Measurements from ENCODE around the gene HDAC2.

DNA sequence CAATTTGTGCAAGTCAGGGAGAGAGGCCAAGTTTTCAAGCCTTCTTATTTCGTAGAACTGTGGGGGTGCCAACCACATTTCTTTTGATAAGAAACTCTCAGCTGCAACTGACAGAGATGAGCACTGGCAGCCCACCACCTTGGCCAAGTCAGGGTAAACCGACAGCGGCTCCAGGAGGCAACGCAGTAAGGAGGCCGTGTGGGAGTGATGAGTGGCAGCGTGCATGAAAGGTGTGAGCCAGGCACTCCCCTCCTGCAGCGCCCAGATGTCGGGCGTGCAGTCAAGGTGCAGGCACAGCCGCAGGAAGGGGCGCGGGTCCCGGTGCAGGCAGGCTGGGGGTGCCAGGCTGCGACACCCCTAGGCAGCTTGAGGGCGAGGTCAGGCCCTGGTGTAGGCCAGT is 49.2 kb upstream of the HDAC2 start:
- no peak for TF ChIP-seq POLR2A (IDR thresholded peaks at IDR 0.05)
- TF ChIP-seq, protein P1, sequence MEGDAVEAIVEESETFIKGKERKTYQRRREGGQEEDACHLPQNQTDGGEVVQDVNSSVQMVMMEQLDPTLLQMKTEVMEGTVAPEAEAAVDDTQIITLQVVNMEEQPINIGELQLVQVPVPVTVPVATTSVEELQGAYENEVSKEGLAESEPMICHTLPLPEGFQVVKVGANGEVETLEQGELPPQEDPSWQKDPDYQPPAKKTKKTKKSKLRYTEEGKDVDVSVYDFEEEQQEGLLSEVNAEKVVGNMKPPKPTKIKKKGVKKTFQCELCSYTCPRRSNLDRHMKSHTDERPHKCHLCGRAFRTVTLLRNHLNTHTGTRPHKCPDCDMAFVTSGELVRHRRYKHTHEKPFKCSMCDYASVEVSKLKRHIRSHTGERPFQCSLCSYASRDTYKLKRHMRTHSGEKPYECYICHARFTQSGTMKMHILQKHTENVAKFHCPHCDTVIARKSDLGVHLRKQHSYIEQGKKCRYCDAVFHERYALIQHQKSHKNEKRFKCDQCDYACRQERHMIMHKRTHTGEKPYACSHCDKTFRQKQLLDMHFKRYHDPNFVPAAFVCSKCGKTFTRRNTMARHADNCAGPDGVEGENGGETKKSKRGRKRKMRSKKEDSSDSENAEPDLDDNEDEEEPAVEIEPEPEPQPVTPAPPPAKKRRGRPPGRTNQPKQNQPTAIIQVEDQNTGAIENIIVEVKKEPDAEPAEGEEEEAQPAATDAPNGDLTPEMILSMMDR (IDR thresholded peaks at IDR 0.05): no peak

Data from thyroid gland (tissue), 4 donors.